COLO829 (cell line): ENCODE measurements around the gene HSPA4.
"Not testable (repeated sequence)": the region's sequence is repeated elsewhere in the genome, so short reads cannot be mapped to it uniquely, and the experiment has no call there.

Source experiments
- DNase-seq: peaks from one replicate; pipeline ENCODE4 v3.0.0; 2012; ENCODE audit warnings: low spot score

Gene HSPA4

GRCh38 chr5:133123297-133123696 is 71.5 kb downstream of the HSPA4 start:
- DNase-seq: no peak

GRCh38 chr5:133124891-133125290 is 73.1 kb downstream of the HSPA4 start:
- DNase-seq: no peak

- peak; percentile 90 for DNase-seq
Observed at GRCh38 chr5:133128066-133128465, 76.3 kb downstream of the HSPA4 start.

- DNase-seq: no peak
Observed at GRCh38 chr5:133129289-133129688, 77.5 kb downstream of the HSPA4 start.

GRCh38 chr5:133129950-133130349 is 78.1 kb downstream of the HSPA4 start:
- no peak for DNase-seq

GRCh38 chr5:133130387-133131118 is 78.7 kb downstream of the HSPA4 start:
- no peak for DNase-seq

DNA sequence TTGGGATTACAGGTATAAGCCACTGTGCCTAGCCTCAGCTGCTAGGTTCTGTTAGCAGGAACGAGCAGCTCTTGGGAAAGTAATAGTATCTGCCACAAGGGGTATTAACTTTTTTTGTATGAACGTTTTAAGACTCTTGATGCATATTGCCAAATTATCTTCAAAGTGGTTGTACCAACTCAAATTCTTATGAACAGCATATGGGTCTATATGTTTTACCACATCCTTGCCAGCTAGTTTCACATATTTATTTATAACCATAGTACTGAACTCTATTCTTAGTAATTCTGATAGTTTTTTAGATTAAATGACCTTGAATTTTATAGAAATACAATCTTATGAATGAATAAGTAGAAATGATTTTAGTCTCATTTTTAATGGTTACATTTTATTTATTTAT is 80.9 kb downstream of the HSPA4 start:
- no peak for DNase-seq

GRCh38 chr5:133133241-133133640 is 81.4 kb downstream of the HSPA4 start:
- not testable (repeated sequence) for DNase-seq

GRCh38 chr5:133136890-133137289 is 85.1 kb downstream of the HSPA4 start:
- not testable (repeated sequence) for DNase-seq

- DNase-seq: no peak
Observed at GRCh38 chr5:133140311-133140710, 88.5 kb downstream of the HSPA4 start.

DNA sequence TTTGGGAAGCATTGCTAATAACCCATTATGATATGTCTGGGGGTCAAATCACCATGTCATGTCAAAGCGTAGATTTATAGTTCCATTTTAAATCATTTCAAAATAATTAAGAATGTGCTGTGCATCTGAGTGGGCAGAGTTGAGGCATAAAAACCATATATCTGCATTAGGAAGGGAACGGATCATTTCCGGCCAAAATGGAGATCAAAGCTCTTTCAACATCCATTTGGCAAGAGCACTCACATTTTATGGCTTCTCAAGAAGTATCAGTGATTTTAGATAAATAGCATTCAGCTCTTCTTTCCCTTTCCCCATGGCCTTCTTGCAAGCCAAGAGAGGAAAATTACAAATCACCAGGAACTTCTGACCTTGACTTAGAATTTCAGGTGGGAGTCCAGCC is 89.9 kb downstream of the HSPA4 start:
- no peak for DNase-seq

DNA sequence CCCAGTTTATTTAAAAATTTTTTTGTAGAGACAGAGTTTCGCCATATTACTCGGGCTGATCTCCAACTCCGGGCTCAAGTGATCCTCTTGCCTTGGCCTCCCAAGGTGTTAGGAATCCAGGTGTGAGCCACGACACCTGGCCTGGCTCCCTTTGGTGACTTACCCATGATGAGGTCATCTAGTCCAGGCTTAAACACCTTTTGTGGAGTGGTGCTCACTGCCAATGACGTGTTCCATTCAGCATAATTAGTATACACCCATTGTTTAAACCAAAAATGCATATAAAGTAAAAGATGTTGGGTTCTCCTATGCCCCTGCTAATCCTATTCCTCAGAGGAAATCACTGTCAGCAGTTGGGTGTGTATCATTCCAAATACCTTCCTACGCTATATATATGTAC is 91.0 kb downstream of the HSPA4 start:
- no peak for DNase-seq

DNA sequence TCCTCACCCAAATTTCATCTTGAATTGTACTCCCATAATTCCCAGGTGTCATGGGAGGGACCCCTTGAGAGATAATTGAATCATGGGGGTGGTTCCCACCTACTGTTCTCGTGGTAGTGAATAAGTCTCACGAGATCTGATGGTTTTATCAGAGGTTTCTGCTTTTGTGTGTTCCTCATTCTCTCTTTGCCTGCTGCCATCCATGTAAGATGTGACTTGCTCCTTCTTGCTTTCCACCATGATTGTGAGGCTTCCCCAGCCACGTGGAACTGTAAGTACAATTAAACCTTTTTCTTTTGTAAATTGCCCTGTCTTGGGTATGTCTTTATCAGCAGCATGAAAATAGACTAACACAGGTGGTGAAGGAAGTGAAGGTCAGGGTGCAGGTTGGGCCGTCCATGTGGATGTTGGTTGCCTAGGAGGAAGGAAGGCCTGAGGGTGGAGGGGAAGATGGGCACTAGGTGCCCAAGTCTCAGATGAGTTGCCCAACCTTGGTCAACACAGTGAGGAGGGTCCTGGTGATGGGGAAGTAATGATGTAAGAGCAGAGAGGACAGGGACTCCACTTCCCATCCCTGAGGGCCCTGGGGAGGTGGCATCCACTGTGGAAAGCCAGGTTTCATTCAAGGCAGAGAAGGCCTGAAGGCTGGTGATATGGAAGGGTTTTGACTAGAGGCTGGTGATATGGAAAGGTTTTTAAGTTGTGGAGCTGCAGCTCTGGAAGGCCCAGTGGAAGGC is 92.6 kb downstream of the HSPA4 start:
- DNase-seq: no peak

DNA sequence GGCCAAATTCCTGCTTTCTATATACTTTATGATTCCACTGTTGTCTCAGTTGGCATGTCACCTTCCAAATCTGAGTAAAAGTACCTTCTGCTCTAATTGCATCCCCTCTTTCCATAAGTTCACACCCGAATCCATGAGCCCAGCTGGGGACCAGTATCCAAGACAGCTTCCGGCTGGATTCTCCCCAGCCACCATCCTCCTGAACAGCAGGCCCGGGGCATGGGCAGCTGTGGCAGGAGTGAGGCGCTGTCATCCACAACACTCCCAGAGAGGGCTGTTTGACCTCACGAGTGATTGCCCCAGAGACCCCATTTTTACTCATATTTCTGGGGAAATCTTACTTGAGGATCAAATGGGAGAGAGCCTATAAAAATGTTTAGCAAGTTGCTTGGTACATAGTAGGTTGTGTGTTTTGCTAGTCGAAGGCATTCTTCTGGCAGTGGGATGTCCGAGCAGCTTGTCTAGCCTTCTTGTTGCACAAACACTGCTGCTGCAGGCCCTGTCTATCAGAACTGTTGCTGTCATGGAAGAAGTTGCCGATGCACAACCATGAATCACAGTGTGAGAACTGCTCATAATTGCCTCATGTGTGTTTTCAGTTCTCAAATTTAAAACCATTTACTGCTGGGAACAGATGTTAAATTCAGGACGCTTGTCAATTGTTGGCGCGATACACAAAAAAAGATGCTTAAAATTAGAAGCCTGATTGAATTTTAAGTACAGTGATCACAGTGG is 93.8 kb downstream of the HSPA4 start:
- no peak for DNase-seq

GRCh38 chr5:133147411-133147810 is 95.6 kb downstream of the HSPA4 start:
- DNase-seq: no peak

- no peak for DNase-seq
Observed at GRCh38 chr5:133147815-133148567, 96.2 kb downstream of the HSPA4 start.

- DNase-seq: no peak
Observed at GRCh38 chr5:133149345-133149744, 97.5 kb downstream of the HSPA4 start.

DNA sequence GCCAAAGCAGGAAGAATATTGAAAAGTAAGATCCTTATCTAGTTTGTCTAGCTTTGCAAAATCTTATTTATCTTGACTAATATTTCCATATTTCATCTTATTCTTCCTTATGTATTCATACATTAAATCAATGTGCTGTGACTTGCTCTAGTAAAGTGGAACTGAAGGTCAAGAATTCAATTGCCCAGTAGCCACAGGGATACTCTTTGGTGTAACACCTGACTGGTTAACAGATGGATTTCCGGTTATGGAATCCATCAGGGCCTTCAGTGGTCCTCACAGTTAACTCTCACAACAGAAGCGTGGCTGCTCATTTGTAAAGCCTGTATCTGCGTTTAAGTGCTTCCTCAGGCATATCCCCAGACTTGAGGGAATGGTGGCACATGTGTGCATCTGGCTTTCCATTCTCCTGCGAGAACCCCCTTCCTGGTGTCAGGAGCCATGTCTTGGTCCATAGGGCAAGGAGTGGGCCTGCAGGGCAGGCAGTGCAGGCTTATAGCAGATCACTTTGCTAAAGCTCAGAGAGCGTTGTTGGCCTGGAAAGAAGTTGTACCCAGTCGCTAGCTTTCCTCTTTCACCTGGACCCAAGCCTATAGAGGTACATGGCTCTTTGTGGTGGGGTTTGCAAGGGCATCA is 99.2 kb downstream of the HSPA4 start:
- DNase-seq: no peak

DNA sequence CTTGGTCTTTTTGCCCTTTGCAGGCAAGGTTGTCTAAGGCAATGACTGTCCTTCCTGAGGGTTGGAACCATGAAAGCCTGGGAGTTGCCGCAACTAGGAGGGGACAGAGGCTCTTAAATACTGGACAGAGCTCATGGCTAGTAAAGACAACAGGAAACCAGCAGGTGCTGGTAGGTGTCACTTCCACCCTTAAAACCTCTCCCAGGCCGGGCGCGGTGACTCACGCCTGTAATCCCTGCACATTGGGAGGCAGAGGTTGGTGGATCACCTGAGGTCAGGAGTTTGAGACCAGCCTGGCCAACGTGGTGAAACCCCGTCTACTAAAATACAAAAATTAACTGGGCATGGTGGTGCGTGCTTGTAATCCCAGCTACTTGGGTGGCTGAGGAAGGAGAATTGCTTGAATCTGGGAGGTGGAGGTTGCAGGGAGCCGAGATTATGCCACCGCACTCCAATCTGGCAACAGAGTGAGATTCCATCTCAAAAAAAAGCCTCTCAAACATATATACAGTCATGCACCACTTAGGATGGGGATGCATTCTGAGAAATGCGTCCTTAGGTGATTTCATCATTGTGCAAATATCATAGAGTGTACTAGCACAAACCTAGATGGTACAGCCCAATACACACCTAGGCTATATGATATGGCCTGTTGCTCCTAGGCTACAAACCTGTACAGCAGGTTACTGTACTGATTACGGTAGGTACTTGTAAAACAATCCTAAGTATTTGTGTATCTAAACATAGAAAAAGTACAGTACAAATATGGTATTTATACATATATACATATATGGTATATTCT is 102.7 kb downstream of the HSPA4 start:
- no peak for DNase-seq

- no peak for DNase-seq
Observed at GRCh38 chr5:133155326-133155969, 103.6 kb downstream of the HSPA4 start.
